ENCODE data around the gene ADRB2. TPM values are rescaled to one million over a fixed set of nuclear protein-coding genes. Genes with fewer than 3 reads are reported as not detected.
"Not testable (repeated sequence)": the region's sequence is repeated elsewhere in the genome, so short reads cannot be mapped to it uniquely, and the experiment has no call there.

ADRB2 gene
- total RNA-seq, 1 donor = 27.5 TPM

DNA sequence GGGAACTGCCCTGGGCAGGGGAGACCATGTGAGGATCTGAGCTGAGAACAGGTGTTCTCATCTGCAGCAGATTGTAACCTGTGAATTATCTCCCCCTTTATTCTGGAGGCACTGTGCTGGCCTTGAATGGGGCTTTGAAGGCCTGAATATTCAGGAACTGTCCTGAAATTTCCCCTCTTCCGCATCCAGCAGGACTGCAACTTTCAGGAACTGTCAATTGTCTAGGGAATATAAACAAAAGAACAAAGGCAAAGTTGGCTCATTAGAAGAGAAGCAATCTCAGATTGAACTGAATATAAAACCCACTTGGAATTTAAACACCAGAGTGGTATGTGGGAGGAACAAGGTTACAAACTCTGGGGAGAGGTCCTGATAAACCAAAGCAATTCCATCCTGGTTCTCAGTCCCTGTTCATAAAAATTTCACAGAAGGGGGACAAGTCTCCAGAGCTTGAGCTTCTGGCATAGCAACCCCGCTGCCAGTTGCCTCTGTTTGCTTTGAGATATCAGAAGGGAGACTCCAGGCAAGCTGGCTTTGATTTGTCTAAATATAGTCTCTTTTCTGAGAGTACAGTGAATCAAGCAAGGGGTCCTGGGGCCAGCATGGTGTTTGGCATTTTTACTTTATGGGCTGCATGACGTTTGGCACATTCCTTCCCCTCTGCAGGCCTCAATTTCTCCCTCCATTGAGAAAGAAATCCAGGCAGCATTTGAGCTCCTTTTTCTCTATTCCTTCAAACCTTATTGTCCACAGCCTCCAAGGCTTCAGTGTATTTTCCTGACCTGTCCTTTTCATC, 47.5 kb downstream of the ADRB2 start:
- H3K27me3 ChIP-seq (ENCODE audit: insufficient read depth, low read length) = no peaks in the 10 kb centered on the region
- H3K4me3 ChIP-seq (ENCODE audit: low read length) = no peak overlapping the region
- H3K9me3 ChIP-seq (ENCODE audit: low read depth, low read length) = no peaks in the 10 kb centered on the region
- H3K4me1 ChIP-seq (ENCODE audit: insufficient read depth, low read length) = no peaks in the 10 kb centered on the region

DNA sequence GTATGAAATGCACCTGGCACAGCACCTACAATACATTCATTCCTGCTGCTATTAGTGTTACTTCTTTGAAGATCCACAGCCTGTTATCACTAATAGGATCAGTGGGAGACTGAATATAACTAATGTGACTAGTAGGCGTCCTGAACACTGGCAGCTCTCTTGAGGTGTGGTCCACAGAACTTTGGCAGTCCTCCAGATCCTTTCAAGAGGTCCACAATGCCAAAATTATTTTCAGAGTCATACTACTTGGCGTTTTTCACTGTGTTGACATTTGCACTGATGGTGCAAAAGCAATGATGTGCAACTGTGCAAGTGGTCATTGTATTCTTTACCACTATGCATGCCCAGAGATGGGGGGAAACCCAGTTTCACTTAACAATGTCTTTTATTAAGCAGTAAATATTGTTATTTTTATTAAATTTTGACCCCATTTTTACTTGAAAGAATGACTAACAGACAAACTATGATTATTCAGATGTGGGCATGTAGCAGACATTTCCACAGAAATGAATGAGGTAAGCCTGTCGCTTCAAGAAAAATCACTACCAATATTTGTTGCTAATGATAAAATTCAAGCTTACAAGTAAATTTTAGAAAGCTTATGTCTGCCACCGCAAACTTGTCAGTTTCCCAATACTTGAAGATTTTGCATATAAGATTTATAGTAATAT, 48.9 kb downstream of the ADRB2 start:
- Histone ChIP-seq H3K4me3 (ENCODE audit: low read length) (no peak overlapping the region), H3K9me3 (ENCODE audit: low read depth, low read length) (no peaks in the 10 kb centered on the region), H3K27me3 (ENCODE audit: insufficient read depth, low read length) (no peaks in the 10 kb centered on the region), H3K4me1 (ENCODE audit: insufficient read depth, low read length) (no peaks in the 10 kb centered on the region)

DNA sequence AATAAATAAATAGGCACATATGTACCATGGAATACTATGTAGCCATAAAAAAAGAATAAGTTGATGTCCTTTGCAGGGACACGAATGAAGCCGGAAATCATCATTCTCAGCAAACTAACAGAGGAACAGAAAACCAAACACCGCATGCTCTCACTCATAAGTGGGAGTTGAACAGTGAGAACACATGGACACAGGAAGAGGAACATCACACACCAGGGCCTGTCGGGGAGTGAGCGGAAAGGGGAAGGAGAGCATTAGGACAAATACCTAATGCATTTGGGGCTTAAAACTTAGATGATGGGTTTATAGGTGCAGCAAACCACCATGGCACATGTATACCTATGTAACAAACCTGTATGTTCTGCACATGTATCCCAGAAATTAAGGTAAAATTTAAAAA, 51.0 kb downstream of the ADRB2 start:
- not testable (repeated sequence) for H3K9me3 ChIP-seq (ENCODE audit: low read depth, low read length); H3K27me3 ChIP-seq (ENCODE audit: insufficient read depth, low read length); H3K4me3 ChIP-seq (ENCODE audit: low read length); H3K4me1 ChIP-seq (ENCODE audit: insufficient read depth, low read length)

Other genes with a start within 250 kb of the ADRB2 start
- gene HTR4, start 172.1 kb upstream of the ADRB2 start, total RNA-seq = not detected
- gene SH3TC2, start 236.5 kb downstream of the ADRB2 start, total RNA-seq = 3.7 TPM

Measured in mononuclear cell (primary cell).